ENCODE results near the gene CRELD2. TPM values are rescaled to one million over a fixed set of nuclear protein-coding genes. Genes with fewer than 3 reads are reported as not detected.

CRELD2 gene
- total and polyA plus RNA-seq, 2 donors from 2014 or later = 37.3 to 54.0 TPM

- Histone ChIP-seq H3K4me1 (ENCODE audit: control insufficient read depth in 2 of 3, insufficient read depth in 2 of 3, low read depth in 1 of 3, low read length in 3 of 3) (peaks cover 0 to 3% (median 0%) of the 10 kb centered on the region in 3 donors), H3K9me3 (ENCODE audit: control insufficient read depth in 2 of 3, insufficient read depth in 1 of 3, low read length in 3 of 3) (peaks cover 0 to 4% (median 1%) of the 10 kb centered on the region in 3 donors), H3K9ac (ENCODE audit: low read length in 3 of 3) (no peak overlapping the region), H3K36me3 (ENCODE audit: control insufficient read depth in 2 of 3, insufficient read depth in 3 of 3, low read length in 3 of 3) (peaks cover 16 to 29% (median 24%) of the 10 kb centered on the region in 3 donors), H3K27ac (ENCODE audit: low read depth in 2 of 2, low read length in 2 of 2) (no peak overlapping the region), H3K4me3 (ENCODE audit: low read length in 3 of 3) (no peak overlapping the region), H3K27me3 (ENCODE audit: control insufficient read depth, insufficient read depth, low read length) (no peaks in the 10 kb centered on the region)
- FAIRE-seq (no peak), DNase-seq (no peak)
- TF ChIP-seq CTCF (IDR thresholded peaks at IDR 0.05; ENCODE audit: borderline replicate concordance, extremely low read depth, insufficient read depth) = no peak
- intact Hi-C loops (cut with DNase I) = no loop called here
These were observed 18.9 kb upstream of the CRELD2 start for GRCh38 chr22:49899530-49899929.

- intact Hi-C loops (cut with DNase I) = no loop called here
- H3K36me3 ChIP-seq (ENCODE audit: control insufficient read depth in 2 of 3, insufficient read depth in 3 of 3, low read length in 3 of 3) = peaks cover 16 to 29% (median 24%) of the 10 kb centered on the region in 3 donors
- H3K27me3 ChIP-seq (ENCODE audit: control insufficient read depth, insufficient read depth, low read length) = no peaks in the 10 kb centered on the region
- FAIRE-seq (no peak), DNase-seq (peak in 2 of 5 donors; percentile 30 to 48)
- peaks cover 0 to 3% (median 0%) of the 10 kb centered on the region in 3 donors for H3K4me1 ChIP-seq (ENCODE audit: control insufficient read depth in 2 of 3, insufficient read depth in 2 of 3, low read depth in 1 of 3, low read length in 3 of 3)
- H3K9ac ChIP-seq (ENCODE audit: low read length in 3 of 3) = no peak overlapping the region
- no peak for TF ChIP-seq CTCF (IDR thresholded peaks at IDR 0.05; ENCODE audit: borderline replicate concordance, extremely low read depth, insufficient read depth)
- H3K9me3 ChIP-seq (ENCODE audit: control insufficient read depth in 2 of 3, insufficient read depth in 1 of 3, low read length in 3 of 3) = peaks cover 0 to 4% (median 0%) of the 10 kb centered on the region in 3 donors
- no peak overlapping the region for H3K4me3 ChIP-seq (ENCODE audit: low read length in 3 of 3)
- H3K27ac ChIP-seq (ENCODE audit: low read depth in 2 of 2, low read length in 2 of 2) = no peak overlapping the region
These were observed 17.8 kb upstream of the CRELD2 start for GRCh38 chr22:49900441-49901230.

- no peak overlapping the region for H3K27ac ChIP-seq (ENCODE audit: low read depth in 2 of 2, low read length in 2 of 2)
- no peak for TF ChIP-seq CTCF (IDR thresholded peaks at IDR 0.05; ENCODE audit: borderline replicate concordance, extremely low read depth, insufficient read depth)
- peaks cover 0 to 3% (median 0%) of the 10 kb centered on the region in 3 donors for H3K4me1 ChIP-seq (ENCODE audit: control insufficient read depth in 2 of 3, insufficient read depth in 2 of 3, low read depth in 1 of 3, low read length in 3 of 3)
- H3K4me3 ChIP-seq (ENCODE audit: low read length in 3 of 3) = no peak overlapping the region
- FAIRE-seq (no peak), DNase-seq (no peak)
- peaks cover 0 to 4% (median 0%) of the 10 kb centered on the region in 3 donors for H3K9me3 ChIP-seq (ENCODE audit: control insufficient read depth in 2 of 3, insufficient read depth in 1 of 3, low read length in 3 of 3)
- H3K27me3 ChIP-seq (ENCODE audit: control insufficient read depth, insufficient read depth, low read length) = no peaks in the 10 kb centered on the region
- H3K9ac ChIP-seq (ENCODE audit: low read length in 3 of 3) = no peak overlapping the region
- intact Hi-C loops (cut with DNase I) = no loop called here
- peaks cover 16 to 29% (median 24%) of the 10 kb centered on the region in 3 donors for H3K36me3 ChIP-seq (ENCODE audit: control insufficient read depth in 2 of 3, insufficient read depth in 3 of 3, low read length in 3 of 3)
These were observed 17.0 kb upstream of the CRELD2 start for GRCh38 chr22:49901457-49901856.

Data from kidney (tissue), 14 donors.